Parathyroid adenoma (tissue), 2 donors: ENCODE data around the gene SHROOM3.

Experiments used
- H2AFZ ChIP-seq: fragments of 300-600 bp; sonication (generic); one replicate; pipeline ENCODE4 v1.7.0; 2017; ENCODE audit warnings: antibody characterized with exemption, mild to moderate bottlenecking
- H3K27ac ChIP-seq: fragments of 300-600 bp; sonication (generic); one replicate; pipeline ENCODE4 v1.7.0; 2017
- H3K27me3 ChIP-seq: fragments of 300-600 bp; sonication (generic); one replicate; pipeline ENCODE4 v1.7.0; 2017; ENCODE audit warnings: low read length; ENCODE audit not compliant: control insufficient read depth, insufficient read depth
- H3K36me3 ChIP-seq: fragments of 300-600 bp; sonication (generic); one replicate; pipeline ENCODE4 v1.7.0; 2017; ENCODE audit warnings: low read length; ENCODE audit not compliant: control insufficient read depth, insufficient read depth
- H3K4me1 ChIP-seq: fragments of 300-600 bp; sonication (generic); one replicate; pipeline ENCODE4 v1.7.0; 2017; ENCODE audit warnings: control low read depth
- H3K4me2 ChIP-seq: fragments of 300-600 bp; sonication (generic); one replicate; pipeline ENCODE4 v1.7.0; 2017; ENCODE audit warnings: low read length
- H3K4me3 ChIP-seq: fragments of 300-600 bp; sonication (generic); one replicate; pipeline ENCODE4 v1.7.0; 2017; ENCODE audit warnings: low read depth, low read length
- H3K79me2 ChIP-seq: fragments of 300-600 bp; sonication (generic); one replicate; pipeline ENCODE4 v1.7.0; 2017; ENCODE audit warnings: control low read depth
- H3K9ac ChIP-seq: fragments of 300-600 bp; sonication (generic); one replicate; pipeline ENCODE4 v1.7.0; 2017; ENCODE audit warnings: mild to moderate bottlenecking
- H3K9me3 ChIP-seq: fragments of 300-600 bp; sonication (generic); one replicate; pipeline ENCODE4 v1.7.0; 2017; ENCODE audit warnings: low read length; ENCODE audit not compliant: control insufficient read depth
- CTCF ChIP-seq: fragments of 300-600 bp; sonication (generic); IDR thresholded peaks from one replicate; pipeline ENCODE4 v1.7.0; 2017; ENCODE audit warnings: antibody characterized with exemption, mild to moderate bottlenecking
- donor health status: primary hyperparathyroidism.

SHROOM3 gene

GRCh38 chr4:76615999-76616398 lies 181.0 kb downstream of the SHROOM3 start:
- TF ChIP-seq CTCF, result no peak
- no peaks in the 10 kb centered on the region for H3K4me1 ChIP-seq
- no peak overlapping the region for H3K4me3 ChIP-seq
- no peaks in the 10 kb centered on the region for H3K36me3 ChIP-seq
- no peak overlapping the region for H3K4me2 ChIP-seq
- H3K9me3 ChIP-seq, result no peaks in the 10 kb centered on the region
- H3K27me3 ChIP-seq, result no peaks in the 10 kb centered on the region
- no peak overlapping the region for H3K27ac ChIP-seq
- no peaks in the 10 kb centered on the region for H3K79me2 ChIP-seq
- H3K9ac ChIP-seq, result no peak overlapping the region
- H2AFZ ChIP-seq, result no peak overlapping the region

- Histone ChIP-seq H3K36me3 (no peaks in the 10 kb centered on the region), H3K4me3 (no peak overlapping the region), H3K9ac (no peak overlapping the region), H3K27ac (no peak overlapping the region), H3K4me1 (no peaks in the 10 kb centered on the region), H3K9me3 (no peaks in the 10 kb centered on the region), H3K27me3 (no peaks in the 10 kb centered on the region), H3K4me2 (no peak overlapping the region), H2AFZ (no peak overlapping the region), H3K79me2 (no peaks in the 10 kb centered on the region)
- TF ChIP-seq CTCF, result no peak
Measured at GRCh38 chr4:76616526-76616925, 181.5 kb downstream of the SHROOM3 start.

- Histone ChIP-seq H3K4me2 (no peak overlapping the region), H3K4me3 (no peak overlapping the region), H3K79me2 (no peaks in the 10 kb centered on the region), H3K27ac (no peak overlapping the region), H3K9me3 (no peaks in the 10 kb centered on the region), H3K4me1 (no peaks in the 10 kb centered on the region), H3K27me3 (no peaks in the 10 kb centered on the region), H3K36me3 (no peaks in the 10 kb centered on the region), H2AFZ (no peak overlapping the region), H3K9ac (no peak overlapping the region)
- no peak for TF ChIP-seq CTCF
Measured at GRCh38 chr4:76620723-76621468, 185.9 kb downstream of the SHROOM3 start.

- Histone ChIP-seq H3K36me3 (no peaks in the 10 kb centered on the region), H3K4me3 (no peak overlapping the region), H3K4me2 (no peak overlapping the region), H2AFZ (no peak overlapping the region), H3K9me3 (no peaks in the 10 kb centered on the region), H3K4me1 (no peaks in the 10 kb centered on the region), H3K79me2 (no peaks in the 10 kb centered on the region), H3K9ac (no peak overlapping the region), H3K27me3 (no peaks in the 10 kb centered on the region), H3K27ac (no peak overlapping the region)
- TF ChIP-seq CTCF, result no peak
Measured at GRCh38 chr4:76622126-76622525, 187.1 kb downstream of the SHROOM3 start.

- no peaks in the 10 kb centered on the region for H3K36me3 ChIP-seq
- no peaks in the 10 kb centered on the region for H3K79me2 ChIP-seq
- no peak for TF ChIP-seq CTCF
- H3K27ac ChIP-seq, result no peak overlapping the region
- H3K27me3 ChIP-seq, result no peaks in the 10 kb centered on the region
- H3K9ac ChIP-seq, result no peak overlapping the region
- no peak overlapping the region for H3K4me3 ChIP-seq
- H3K4me2 ChIP-seq, result no peak overlapping the region
- H2AFZ ChIP-seq, result no peak overlapping the region
- H3K4me1 ChIP-seq, result no peaks in the 10 kb centered on the region
- H3K9me3 ChIP-seq, result no peaks in the 10 kb centered on the region
Measured at GRCh38 chr4:76622717-76623116, 187.7 kb downstream of the SHROOM3 start.
